Activated B cell treated with CpG ODN at 0.5 μM for 24 hours (primary cell): ENCODE measurements around the gene DCST1. TPM values are rescaled to one million over a fixed set of nuclear protein-coding genes. Genes with fewer than 3 reads are reported as not detected.

ENCODE experiments used
- ATAC-seq: fragments of 200-7000 bp; cut with Tn5 transposase; one replicate; pipeline ENCODE4 v1.10.0; 2021; ENCODE audit warnings: low read depth, mild to moderate bottlenecking, moderate library complexity
- CTCF ChIA-PET: fragments of 350-600 bp; sonication (Branson Sonifier 250); formaldehyde crosslinking; loops from one replicate; lab custom pipeline; 2021; ENCODE audit warnings: antibody characterized with exemption; lab: Charles Lee
- POLR2A ChIA-PET: fragments of 350-600 bp; sonication (Branson Sonifier 250); formaldehyde crosslinking; loops from one replicate; lab custom pipeline; 2021; ENCODE audit warnings: antibody characterized with exemption; lab: Charles Lee
- DNase-seq: peaks from one replicate; pipeline ENCODE4 v3.0.0; 2022
- H3K27ac Mint-ChIP-seq: one replicate; pipeline ENCODE4 v1.8.0; 2020; ENCODE audit warnings: mixed read lengths
- H3K27me3 Mint-ChIP-seq: one replicate; pipeline ENCODE4 v1.8.0; 2021; ENCODE audit warnings: mixed read lengths
- H3K36me3 Mint-ChIP-seq: one replicate; pipeline ENCODE4 v1.8.0; 2021; ENCODE audit warnings: low read depth, mixed read lengths
- H3K4me1 Mint-ChIP-seq: one replicate; pipeline ENCODE4 v1.8.0; 2021; ENCODE audit warnings: mixed read lengths
- H3K4me3 Mint-ChIP-seq: one replicate; pipeline ENCODE4 v1.8.0; 2020; ENCODE audit warnings: mild to moderate bottlenecking, mixed read lengths
- H3K9me3 Mint-ChIP-seq: one replicate; pipeline ENCODE4 v1.8.0; 2020; ENCODE audit warnings: mixed read lengths
- CTCF ChIP-seq: fragments of 200-600 bp; IDR thresholded peaks from one replicate; pipeline ENCODE4 v1.8.0; 2022; ENCODE audit warnings: antibody characterized with exemption, mild to moderate bottlenecking
- intact Hi-C: fragments of 100-400 bp; cut with micrococcal nuclease; formaldehyde crosslinking; loops from one replicate; pipeline ENCODE4 v1.15.1; 2024
- total RNA-seq: library from RNA; stranded (reverse); gene quantifications from 2 replicates; pipeline ENCODE4 v1.2.3, GENCODE V29; 2022

DCST1 gene
- total RNA-seq, 1 donor from 2014 or later: not detected

- POLR2A ChIA-PET: interaction anchor here (0.5 to 6.3 kb wide), 5 partner anchors 10 to 518 kb away, joined by 4 to 85 read pairs (median 12); partner anchors contain the start of genes PMVK, PYGO2 and ZBTB7B
- ATAC-seq (no peak), DNase-seq (no peak)
Measured at GRCh38 chr1:155012776-155013602, 20.6 kb upstream of the DCST1 start.

GRCh38 chr1:155013632-155014031, 20.0 kb upstream of the DCST1 start:
- Mint-ChIP-seq H3K9me3 (no peaks in the 10 kb centered on the region), H3K36me3 (peaks cover 17% of the 10 kb centered on the region), H3K4me1 (peaks cover 86% of the 10 kb centered on the region), H3K4me3 (no peak overlapping the region), H3K27ac (peak overlapping the region; percentile 83), H3K27me3 (no peaks in the 10 kb centered on the region)
- TF ChIP-seq CTCF: no peak
- ChIA-PET POLR2A (interaction anchor here (0.5 to 6.3 kb wide), 4 partner anchors 11 to 517 kb away, joined by 4 to 85 read pairs (median 18); partner anchors contain the start of genes PYGO2 and ZBTB7B), CTCF (interaction anchor here (1.1 to 2.0 kb wide), 2 partner anchors 58 to 77 kb away, joined by 3 to 4 read pairs; partner anchors contain the start of genes PBXIP1 and PMVK)
- intact Hi-C loops: no loop called here
- ATAC-seq (no peak), DNase-seq (no peak)

More at GRCh38 chr1:155012776-155013602, 20.6 kb upstream of the DCST1 start:
- intact Hi-C loops: no loop called here
- CTCF ChIA-PET: interaction anchor here (1.1 kb wide), 1 partner anchor 57 kb away, joined by 3 read pairs; the partner anchor contains the start of gene PBXIP1
- Mint-ChIP-seq H3K4me3 (no peak overlapping the region), H3K36me3 (peaks cover 17% of the 10 kb centered on the region), H3K27me3 (no peaks in the 10 kb centered on the region), H3K9me3 (no peaks in the 10 kb centered on the region), H3K27ac (peak overlapping the region; percentile 83), H3K4me1 (peaks cover 85% of the 10 kb centered on the region)
- no peak for TF ChIP-seq CTCF

- POLR2A ChIA-PET: interaction anchor here (1.1 to 6.3 kb wide), 9 partner anchors 9 to 79 kb away, joined by 3 to 85 read pairs (median 12); partner anchors contain the start of genes LENEP, PBXIP1, PMVK and PYGO2
- intact Hi-C loops: no loop called here
- Mint-ChIP-seq H3K4me1 (peaks cover 86% of the 10 kb centered on the region), H3K27me3 (no peaks in the 10 kb centered on the region), H3K9me3 (no peaks in the 10 kb centered on the region), H3K27ac (peak overlapping the region; percentile 88), H3K36me3 (peaks cover 15% of the 10 kb centered on the region), H3K4me3 (no peak overlapping the region)
- ATAC-seq (no peak), DNase-seq (no peak)
- no peak for TF ChIP-seq CTCF
- CTCF ChIA-PET: interaction anchor here (1.3 to 3.7 kb wide), 5 partner anchors 16 to 78 kb away, joined by 3 to 35 read pairs (median 5); partner anchors contain the start of genes FLAD1, PMVK and PYGO2
Measured at GRCh38 chr1:155014709-155015508, 18.7 kb upstream of the DCST1 start.

GRCh38 chr1:155015527-155016230, 17.9 kb upstream of the DCST1 start:
- DNase-seq (no peak), ATAC-seq (no peak)
- peaks cover 14% of the 10 kb centered on the region for H3K36me3 Mint-ChIP-seq
- ChIA-PET POLR2A (interaction anchor here (1.1 to 6.3 kb wide), 13 partner anchors 9 to 79 kb away, joined by 3 to 85 read pairs (median 12); partner anchors contain the start of genes ADAM15, CKS1B, FLAD1 and LENEP), CTCF (interaction anchor here (0.6 to 3.7 kb wide), 12 partner anchors 14 to 909 kb away, joined by 3 to 35 read pairs (median 10); partner anchors contain the start of genes FLAD1, LENEP, PBXIP1 and PMVK)
- H3K27me3 Mint-ChIP-seq: no peaks in the 10 kb centered on the region
- intact Hi-C loops: loop anchor here (2.0 kb wide), 3 partner anchors 33 to 45 kb away; partner anchors contain the start of gene FLAD1
- no peak overlapping the region for H3K4me3 Mint-ChIP-seq
- TF ChIP-seq CTCF: no peak
- peak overlapping the region; percentile 88 for H3K27ac Mint-ChIP-seq
- no peaks in the 10 kb centered on the region for H3K9me3 Mint-ChIP-seq
- H3K4me1 Mint-ChIP-seq: peaks cover 81% of the 10 kb centered on the region
